Activated T-helper 1 cell treated with Interleukin-2 at 50 U/mL for 16 hours (primary cell): ENCODE results near the gene KIAA1549.

Experiments
- DNase-seq: peaks from one replicate; pipeline ENCODE4 v3.0.0-alpha.2; 2020; ENCODE audit warnings: low read depth

Gene KIAA1549

DNA sequence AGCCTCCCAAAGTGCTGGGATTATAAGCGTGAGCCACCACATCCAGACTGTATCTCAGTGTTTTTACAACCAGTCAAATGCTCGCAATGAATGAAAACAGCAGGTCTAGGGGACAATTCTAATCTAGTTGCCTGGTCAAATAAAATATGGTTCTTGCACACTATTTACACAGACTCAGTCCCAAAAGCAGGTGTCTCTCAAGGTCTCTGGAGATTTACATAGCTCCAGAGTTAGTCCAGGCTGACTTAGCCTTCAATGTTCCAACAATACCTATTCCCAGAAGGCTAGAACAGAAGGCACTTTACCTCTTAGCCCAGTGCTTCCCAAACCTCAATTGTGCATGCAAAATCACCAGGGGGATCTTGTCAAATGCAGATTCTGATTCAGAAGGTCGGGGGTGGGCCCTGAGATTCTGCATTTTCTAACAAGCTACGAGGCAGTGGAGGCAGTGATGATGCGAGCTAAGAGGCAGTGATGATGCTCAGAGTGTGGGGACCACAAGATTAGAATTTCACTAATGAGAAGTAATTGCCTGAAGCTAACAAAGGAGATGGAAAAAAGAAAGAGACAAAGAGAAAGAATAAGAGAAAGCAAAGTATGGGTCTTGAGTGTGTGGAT is 6.4 kb downstream of the KIAA1549 start:
- no peak for DNase-seq

DNA sequence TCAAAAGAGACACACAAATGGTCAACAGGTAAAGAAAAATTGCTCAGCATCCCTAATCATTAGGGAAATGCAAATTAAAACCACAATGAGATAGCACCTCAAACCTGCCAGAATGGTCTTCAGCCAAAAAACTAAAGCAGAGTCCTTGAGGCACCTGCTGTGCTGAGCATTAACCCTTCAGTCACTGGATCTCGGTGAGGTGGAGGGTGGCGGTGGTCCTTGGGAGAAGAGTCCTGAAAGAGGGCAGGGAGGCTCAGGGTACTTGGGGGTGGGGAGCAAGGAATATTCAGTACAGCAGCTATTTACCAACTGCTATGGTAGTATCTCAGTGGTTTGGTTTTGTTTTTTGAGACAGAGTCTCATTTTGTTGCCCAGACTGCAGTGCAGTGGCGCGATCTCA is 7.1 kb downstream of the KIAA1549 start:
- no peak for DNase-seq

DNA sequence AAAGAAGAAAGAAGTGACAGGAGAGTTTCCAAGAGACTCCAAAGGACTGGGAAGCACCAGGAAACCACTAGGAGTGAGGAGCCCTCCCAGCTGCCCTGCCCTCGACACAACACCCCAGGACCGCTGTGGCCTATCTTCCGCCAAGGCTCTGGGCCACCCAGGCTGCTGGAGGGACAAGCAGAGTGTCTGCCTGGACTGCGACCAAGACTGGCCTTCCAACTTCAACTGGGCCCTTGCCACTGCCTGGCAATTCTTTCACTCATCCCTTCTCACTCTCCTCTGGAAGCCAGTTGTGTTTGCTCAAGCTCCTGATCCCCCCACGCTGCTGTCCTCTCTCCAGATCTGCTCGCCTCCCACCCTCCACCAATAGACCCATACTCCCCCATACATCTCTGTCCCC is 10.2 kb downstream of the KIAA1549 start:
- no peak for DNase-seq

DNA sequence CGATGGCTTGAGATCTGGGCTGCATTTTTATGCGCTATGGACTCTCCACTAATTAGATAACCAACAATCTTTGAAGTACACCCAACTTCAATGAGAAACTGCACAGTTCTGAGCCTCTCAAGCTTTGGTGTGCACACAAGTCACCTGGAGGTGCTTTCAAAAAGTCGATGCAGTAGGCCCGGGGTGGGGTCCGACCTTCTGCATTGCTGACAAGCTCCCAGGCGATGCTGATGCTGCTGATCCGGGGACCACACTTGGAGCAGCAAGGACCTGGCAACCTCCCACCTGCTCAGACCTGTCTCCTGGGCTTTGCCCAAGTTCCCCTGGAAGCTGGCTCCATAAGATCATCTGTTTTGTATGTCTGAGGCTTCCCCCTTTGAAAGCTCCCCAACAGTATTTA is 10.7 kb downstream of the KIAA1549 start:
- DNase-seq, result no peak

DNA sequence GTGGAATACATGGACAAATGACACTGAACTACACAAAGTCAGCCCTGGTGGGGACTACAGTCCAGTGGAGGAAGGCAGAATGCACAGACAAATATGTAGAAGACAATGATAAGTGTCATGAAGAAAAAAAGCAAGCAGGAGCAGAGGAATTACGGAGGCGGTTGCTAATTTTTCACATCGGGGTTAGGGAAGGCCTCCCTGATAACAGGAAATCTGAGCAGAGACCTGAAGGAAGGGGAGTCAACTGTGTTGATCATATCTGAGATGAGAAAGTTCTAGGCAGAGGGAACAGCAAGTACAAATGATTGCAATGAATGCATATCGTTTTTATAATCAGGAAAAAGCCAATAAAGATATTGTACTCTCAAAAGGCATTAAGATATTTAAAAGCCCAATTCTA is 14.0 kb downstream of the KIAA1549 start:
- DNase-seq, result no peak

DNA sequence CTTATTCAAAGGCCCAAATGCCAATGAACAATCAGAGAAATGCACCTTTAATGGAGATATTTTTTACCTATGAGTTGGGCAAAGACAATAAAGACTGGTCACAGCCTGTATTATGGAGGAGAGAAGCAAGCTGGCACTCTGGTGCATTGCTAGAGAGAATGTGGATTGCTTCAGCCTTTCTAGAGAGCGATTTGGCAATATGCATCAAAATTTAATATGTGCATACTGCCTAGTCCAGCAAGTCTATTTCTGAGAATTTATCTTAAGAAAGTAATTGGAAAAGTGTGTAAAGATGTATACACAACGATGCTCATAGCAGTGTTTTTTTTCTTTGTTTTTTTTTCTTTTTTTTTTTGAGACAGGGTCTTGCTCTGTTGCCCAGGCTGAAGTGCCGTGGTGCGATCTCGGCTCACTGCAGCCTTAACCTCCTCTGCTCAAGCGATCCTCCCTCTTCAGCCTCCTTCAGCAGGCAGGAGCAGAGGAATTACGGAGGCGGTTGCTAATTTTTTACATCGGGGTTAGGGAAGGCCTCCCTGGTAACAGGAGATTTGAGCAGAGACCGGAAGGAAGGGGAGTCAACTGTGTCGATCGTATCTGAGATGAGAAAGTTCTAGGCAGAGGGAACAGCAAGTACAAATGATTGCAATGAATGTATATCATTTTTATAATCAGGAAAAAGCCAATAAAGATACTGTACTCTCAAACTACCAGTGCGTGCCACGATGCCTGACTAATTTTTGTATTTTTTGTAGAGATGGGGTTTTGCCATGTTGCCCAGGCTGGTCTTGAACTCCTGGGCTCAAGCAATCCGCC is 16.4 kb downstream of the KIAA1549 start:
- no peak for DNase-seq

DNA sequence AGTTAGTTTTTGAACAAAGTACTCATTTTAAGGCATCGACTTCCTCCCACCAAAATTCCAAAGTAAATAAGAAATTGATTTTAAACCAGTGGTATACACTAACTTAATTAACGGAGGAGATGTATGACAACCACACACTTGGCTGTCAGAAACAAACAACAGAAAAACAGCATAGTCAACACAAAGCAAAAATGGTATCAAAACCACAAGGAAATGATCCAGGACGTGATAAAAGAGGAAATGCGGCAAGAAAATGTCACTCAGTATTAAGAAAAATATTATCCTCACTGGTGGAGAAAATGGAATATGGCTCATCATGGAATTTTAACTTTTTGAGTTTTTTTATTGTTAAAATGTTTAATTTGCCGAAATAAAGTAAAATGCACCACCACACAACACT is 17.5 kb downstream of the KIAA1549 start:
- DNase-seq, result no peak

DNA sequence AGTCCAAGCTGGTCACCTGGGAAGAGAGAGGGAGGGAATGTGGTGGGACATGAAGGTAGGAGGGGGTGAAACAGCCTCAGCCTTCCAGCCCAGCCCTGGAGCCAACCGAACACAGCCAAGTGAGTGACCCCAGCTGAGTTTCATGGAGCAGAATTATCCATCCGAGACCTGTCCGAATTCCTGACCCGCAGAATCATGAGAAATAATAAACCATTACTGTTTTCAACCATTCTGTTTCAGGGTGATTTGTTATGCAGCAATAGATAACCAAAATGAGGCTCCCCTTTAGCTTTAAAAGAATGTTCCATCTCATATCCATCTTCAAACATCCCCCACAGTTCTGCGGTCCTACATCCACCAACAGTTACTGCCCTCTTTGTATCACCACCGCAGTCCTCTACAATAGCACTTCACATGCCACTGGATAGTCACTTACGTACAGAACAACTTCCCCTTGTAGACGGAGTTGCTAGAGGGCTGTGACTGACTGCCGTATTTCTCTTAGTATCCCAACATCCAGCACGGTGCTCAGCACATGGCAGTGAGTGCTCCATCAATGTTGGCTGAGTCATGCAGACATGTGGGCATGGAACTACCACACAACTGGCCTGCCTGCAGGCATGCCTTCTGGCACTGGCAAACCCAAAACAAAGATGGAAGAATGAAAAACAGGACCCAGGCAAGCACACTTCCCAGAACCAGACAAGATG is 18.5 kb downstream of the KIAA1549 start:
- no peak for DNase-seq

DNA sequence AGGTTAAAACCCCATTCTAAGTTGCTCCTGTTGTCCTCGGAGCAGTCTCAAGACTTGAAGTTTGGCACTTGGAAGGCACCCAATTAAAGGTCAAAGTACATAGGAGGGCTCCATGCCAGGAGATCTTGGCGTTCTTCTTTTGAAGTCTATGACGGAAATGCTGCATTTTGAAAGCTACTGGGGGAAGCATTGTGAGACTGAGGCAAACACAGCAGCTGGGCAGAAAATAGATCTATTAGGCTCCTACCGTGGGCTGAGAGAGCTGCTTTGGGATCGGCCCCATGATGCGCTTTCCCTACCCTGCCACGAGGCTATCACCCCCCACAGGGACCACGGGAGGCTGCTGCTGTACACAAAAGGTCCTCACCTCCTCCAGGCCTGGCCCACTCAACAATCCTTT is 20.0 kb downstream of the KIAA1549 start:
- no peak for DNase-seq

DNA sequence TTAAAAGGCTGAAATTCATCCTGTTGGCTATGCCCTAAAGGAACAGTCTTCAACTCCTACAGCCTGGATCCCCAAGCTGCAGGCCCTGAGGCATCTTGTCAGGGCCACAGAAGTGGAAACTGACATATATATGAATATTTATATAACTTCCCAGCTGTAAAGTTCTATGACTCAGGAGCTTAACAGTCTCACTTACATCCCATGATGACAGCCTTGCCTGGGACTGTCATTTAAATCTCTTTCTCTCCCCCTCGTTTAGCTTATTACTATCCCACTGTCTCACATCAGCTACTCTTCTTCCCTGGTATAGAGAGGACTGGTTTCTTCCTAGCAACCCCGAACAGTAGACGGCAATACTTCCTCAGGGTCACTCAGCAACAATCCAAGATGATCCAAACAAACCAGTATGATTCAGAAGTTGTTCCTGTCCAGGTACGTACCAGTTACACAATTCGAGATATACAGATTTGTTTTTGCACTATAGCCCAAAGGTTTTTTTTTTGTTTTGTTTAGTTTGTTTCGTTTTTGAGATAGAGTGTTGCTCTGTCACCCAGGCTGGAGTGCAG is 22.7 kb downstream of the KIAA1549 start:
- DNase-seq, result no peak

DNA sequence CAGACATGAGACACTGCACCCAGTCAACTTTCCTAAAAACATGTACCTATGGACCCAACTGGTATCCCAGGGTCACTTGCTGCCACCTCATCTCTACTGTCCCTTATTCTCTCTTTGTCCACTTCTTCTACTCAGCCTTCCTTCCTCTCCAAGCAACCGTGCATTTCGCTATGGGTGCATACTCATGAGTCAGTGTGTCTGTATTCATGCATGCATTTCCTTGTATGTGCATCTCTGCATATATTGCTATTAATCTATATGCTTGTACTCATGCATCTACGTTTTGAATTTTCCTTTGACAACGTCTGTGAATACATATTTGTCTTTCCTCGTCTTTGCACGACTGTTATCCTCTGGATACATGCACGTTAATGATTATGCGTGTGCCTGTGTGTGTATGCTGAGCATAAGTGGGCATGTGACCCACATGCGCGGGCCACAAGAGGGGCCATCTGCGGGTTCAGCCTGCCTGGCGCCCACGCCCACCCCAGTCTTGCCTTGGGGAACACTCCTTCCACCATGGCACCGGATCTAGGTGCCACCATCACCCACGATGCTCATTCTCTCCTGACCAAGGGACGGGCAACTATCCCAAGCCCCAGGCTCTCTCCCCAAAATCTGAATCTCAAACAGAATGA is 23.3 kb downstream of the KIAA1549 start:
- DNase-seq, result no peak

DNA sequence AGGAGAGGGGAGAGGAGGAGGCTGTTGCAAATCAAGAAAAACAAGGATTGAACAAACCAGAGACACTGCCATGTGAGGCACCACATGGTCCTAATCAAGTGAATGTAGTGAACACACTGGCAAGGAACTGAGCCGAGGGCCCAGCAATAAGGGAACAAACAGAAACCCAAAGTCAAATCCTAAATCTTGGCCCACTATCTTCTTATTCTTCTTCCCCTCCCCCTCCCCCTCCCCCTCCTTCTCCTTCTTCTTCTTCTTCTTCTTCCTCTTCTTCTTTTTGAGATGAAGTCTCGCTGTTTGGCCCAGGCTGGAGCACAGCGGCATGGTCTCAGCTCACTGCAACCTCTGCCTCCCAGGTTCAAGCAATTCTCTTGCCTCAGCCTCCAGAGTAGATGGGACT is 24.0 kb downstream of the KIAA1549 start:
- DNase-seq, result no peak

DNA sequence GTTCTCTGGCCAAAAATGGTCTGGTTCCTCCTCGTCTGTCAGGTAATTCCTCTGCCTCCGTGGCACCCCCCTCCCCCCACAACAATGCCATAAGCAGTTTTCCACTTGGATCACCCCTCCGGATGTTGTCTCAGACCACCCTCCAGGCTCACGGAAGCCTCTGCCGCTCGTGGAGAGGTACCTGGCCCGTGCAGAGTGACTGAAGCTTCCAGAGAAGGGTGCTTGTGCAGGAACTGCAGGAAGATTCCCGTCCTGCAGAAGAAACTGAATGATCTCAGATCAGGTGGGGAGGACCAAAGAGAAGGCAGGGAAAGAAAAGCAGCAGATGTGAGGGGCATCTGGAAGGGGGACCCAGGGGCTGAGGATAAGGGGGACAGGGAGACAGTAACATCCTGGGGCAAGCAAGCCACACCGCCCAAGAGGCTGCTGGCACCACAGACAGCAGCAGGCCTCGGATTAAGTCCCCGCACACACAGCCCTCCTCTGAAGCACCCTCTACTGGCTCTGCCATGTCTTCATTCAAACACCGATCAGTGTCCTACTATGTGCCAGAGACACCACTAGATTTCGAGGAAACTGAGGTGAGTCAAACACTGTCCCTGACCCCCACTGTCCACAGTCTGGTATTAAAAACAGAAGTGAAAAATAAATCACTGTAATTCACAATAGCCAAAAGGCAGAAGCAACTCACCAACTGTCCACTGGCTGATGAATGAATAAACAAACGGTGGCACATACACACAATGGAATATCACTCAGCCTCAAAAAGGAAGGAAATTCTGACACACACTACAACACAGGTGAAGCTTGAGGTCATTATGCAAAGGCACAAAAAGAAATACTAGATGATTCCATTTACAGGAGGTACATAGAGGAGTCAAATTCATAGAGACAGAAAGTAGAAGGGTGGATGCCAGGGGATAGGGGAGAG is 26.4 kb downstream of the KIAA1549 start:
- no peak for DNase-seq

DNA sequence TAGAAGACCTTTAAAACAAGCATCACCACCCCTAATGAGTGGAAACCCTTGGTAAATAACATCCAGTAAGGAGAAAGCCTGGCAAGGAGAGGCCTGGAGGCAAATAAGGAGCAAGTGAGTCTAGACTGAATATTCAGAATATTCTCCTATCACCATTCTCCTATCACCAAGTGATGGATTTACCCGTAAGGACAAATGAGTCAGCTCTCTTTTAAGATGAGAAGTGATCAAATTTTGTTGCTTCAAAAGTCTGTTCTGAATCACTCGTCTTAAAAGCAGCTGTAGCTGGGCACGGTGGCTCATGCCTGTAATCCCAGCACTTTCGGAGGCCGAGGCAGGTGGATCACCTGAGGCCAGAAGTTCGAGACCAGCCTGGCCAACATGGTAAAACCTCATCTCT is 28.4 kb downstream of the KIAA1549 start:
- no peak for DNase-seq

DNA sequence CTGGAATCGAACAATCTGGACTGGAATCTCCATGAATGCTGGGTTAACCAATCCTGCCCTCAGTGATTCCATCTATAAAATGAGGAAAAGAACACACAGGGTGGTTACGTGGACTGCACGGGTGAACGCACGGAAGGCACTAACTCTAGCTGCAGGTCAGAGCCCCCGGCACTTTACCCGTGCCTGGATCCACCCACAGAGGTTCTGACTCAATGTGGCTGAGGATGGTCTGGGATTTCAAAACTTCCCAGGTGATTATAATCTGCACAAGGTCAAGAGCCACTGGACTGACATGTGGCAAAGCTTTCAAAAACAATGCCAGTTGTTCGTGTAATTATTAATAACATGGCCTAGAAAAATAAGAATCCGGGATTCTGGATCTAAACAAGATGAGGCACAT is 29.2 kb downstream of the KIAA1549 start:
- DNase-seq, result no peak

DNA sequence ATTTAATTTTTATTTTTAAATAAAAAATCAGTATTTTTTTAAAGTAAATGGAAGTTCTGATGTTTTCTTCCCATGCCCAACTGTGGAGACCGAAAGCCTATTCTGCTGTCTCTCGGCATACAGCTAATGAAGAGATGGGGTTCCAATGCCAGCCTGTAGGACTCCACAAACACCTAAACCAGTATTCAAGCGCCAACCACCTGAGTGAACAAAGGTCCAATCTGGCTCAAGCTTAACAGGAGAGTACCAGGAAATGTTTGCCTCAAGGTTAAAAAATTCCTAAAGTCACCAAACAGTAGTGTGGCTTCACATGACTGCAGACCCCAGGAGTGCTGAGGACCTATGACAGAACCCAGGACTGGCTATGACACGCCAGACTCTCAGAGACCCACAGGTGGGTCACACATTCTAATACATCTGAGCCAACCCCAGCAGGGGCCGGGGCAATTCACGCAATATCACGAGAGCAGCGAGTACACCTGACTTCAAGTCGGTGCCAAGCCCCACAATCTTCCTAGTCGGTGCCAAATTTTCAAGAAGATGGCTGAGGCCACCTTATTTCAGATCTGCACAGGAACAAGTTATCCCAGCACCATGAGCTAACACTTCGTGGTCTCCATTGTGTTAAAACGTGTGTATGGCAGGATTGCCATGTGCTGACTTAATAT is 31.6 kb downstream of the KIAA1549 start:
- DNase-seq, result no peak

DNA sequence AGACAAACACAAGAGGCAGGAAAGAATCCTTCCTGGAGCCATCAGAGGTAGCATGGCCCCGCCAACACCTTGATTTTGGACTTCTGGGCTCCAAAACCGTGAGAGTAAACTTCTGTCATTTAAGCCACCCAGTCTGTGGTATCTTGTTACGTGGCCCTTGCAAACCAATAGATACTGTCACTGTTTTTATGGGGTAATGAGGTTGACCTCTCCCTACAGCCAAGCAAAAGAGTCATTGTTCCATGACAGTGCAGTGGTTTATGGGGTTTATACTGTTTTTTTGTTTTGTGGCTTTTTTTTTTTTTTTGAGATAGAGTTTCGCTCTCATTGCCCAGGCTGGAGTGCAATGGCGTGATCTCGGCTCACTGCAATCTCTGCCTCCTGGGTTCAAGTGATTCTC is 32.8 kb downstream of the KIAA1549 start:
- no peak for DNase-seq

DNA sequence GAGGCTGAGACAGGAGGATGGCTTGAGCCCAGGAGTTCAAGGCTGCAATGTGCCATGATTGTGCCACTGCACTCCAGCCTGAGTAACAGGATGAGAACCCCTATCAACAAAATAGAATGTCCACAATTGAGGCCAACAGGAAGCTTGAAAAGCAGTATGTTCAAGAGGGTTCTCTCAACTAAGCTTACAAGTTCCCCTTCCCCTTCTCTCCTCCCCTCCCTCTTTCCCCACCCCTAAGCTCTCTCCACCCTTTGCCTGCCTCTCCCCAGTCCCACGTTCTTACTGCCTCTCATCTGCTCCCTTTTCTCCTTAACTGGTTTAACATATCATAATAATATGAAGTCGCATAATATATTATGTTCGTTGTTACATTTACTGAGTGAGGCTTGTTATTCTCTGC is 35.4 kb downstream of the KIAA1549 start:
- no peak for DNase-seq

DNA sequence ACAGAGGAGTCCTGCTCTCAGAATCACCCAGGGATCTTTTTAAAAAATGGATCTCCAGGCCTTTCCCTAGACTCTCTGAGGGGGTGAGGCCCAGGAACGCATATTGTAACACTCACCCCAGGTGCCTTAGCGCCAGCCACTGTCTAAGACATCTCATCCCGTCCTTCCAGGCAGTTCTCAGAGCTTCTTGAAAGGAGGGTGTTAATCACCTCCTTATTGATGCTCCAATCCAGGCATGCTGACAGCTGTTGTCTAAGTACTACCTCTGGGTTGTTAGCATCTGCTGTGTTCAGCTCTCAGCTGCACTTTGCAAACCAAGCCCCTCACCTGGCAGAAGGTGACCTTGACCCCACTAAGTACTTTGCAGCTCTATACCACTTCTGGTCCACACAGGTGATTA is 36.0 kb downstream of the KIAA1549 start:
- DNase-seq, result no peak

DNA sequence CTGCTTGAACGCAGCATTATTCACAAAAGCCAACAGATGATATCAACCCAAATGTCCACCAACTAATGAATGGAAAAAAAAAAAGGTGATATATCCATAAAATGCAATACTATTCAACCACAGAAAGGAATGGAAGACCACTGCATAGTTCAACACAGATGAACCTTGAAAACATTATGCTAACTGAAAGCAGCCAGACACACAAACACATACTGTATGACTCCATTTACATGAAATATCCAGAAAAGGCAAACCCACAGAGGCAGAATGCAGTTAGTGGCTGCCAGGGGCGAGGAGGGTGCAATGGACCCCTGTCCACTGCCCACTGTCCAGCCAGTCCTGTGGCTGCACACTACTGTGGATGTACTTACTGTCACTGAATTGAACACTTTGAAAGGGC is 36.6 kb downstream of the KIAA1549 start:
- DNase-seq, result no peak

DNA sequence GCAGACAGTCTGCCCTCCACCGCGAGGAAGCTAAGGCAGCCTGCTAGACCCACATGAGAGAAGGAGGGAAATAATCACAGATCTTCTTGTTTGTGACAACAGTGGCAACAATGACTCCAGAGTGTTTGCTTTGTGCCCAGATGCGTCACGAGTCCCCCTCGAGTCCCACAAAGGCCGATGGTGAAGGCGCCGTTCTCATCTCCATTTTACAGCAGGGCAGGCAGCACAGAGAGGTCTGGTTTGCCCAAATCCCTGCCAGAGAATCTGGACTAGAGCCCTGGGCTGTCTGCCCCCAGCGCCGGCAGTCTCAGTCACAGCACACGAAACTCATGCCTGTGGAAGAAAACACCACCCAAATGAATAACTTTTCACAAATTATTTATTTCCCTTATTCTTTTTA is 38.1 kb downstream of the KIAA1549 start:
- no peak for DNase-seq
